K562 (cell line): ENCODE measurements around the gene PAM.

Experiments
- CHD4 ChIP-seq: fragments of 200-600 bp; sonication (generic); IDR thresholded peaks from 3 replicates; pipeline ENCODE4 v1.6.1; 2012; ENCODE audit warnings: low read depth, mild to moderate bottlenecking, mixed read lengths, low read length, inconsistent platforms; ENCODE audit not compliant: insufficient read depth, insufficient replicate concordance, poor library complexity, severe bottlenecking
- EP300 ChIP-seq: IDR thresholded peaks from 2 replicates; pipeline ENCODE4 v1.6.1; 2012; ENCODE audit warnings: low read length, improper control_type of control experiment
- EWSR1 ChIP-seq: fragments of 450-650 bp; IDR thresholded peaks from 2 replicates; pipeline ENCODE4 v1.6.1; 2018; ENCODE audit warnings: borderline replicate concordance, mild to moderate bottlenecking, low read depth, moderate library complexity; ENCODE audit not compliant: partially characterized antibody
- MAFF ChIP-seq: IDR thresholded peaks from 2 replicates; pipeline ENCODE4 v1.6.1; 2012; ENCODE audit warnings: low read length, improper control_type of control experiment
- NR2F6 ChIP-seq: fragments of 450-650 bp; formaldehyde crosslinking; IDR thresholded peaks from 2 replicates; pipeline ENCODE4 v1.4.0; 2020; ENCODE audit warnings: mild to moderate bottlenecking
- NR3C1 ChIP-seq: sonication (generic); formaldehyde crosslinking; IDR thresholded peaks from 2 replicates; pipeline ENCODE4 v1.8.1; 2022; ENCODE audit warnings: missing genetic modification reagents
- POLR2AphosphoS5 ChIP-seq: IDR thresholded peaks from 2 replicates; pipeline ENCODE4 v1.6.1; 2011; ENCODE audit warnings: mild to moderate bottlenecking, low read depth, low read length, moderate library complexity; ENCODE audit not compliant: control insufficient read depth, insufficient read depth
- SIN3A ChIP-seq, 2 experiments: fragments of 150-350 bp in 1 of 2; IDR thresholded peaks; 2 replicates each; pipeline ENCODE4 v1.6.1; 2011 to 2016; ENCODE audit warnings: borderline replicate concordance in 2 of 2, low read depth in 2 of 2, low read length in 2 of 2, mild to moderate bottlenecking in 2 of 2, moderate library complexity in 2 of 2; ENCODE audit not compliant: control insufficient read depth in 1 of 2
- SIN3B ChIP-seq: fragments of 450-650 bp; IDR thresholded peaks from 2 replicates; pipeline ENCODE4 v1.6.1; 2017; ENCODE audit warnings: low read depth, mild to moderate bottlenecking, moderate library complexity
- TF ChIP-seq, protein P1 (sequence below), 2 experiments: fragments of 450-650 bp in 1 of 2; sonication (generic) in 1 of 2; formaldehyde crosslinking in 1 of 2; IDR thresholded peaks in 1 of 2; conservative IDR thresholded peaks in 1 of 2; 2 replicates each; pipeline versions ENCODE4 v1.6.1 to v1.8.1; 2016 to 2023; ENCODE audit warnings: mild to moderate bottlenecking in 2 of 2, moderate library complexity in 2 of 2, inconsistent platforms in 1 of 2, missing genetic modification reagents in 1 of 2
- TF ChIP-seq, protein P2 (sequence below), 3 experiments: IDR thresholded peaks in 2 of 3; conservative IDR thresholded peaks in 1 of 3; 2 replicates each; pipeline ENCODE4 v1.5.1; 2011 to 2012; ENCODE audit warnings: low read length in 3 of 3, mild to moderate bottlenecking in 3 of 3, control low read depth in 2 of 3, improper control_type of control experiment in 1 of 3, inconsistent platforms in 1 of 3, low read depth in 1 of 3, mixed read lengths in 1 of 3, moderate library complexity in 1 of 3; ENCODE audit not compliant: insufficient read depth in 2 of 3
- TF ChIP-seq, protein P3 (sequence below): sonication (generic); formaldehyde crosslinking; IDR thresholded peaks from 2 replicates; pipeline ENCODE4 v1.8.0; 2023; ENCODE audit warnings: missing genetic modification reagents, mild to moderate bottlenecking, borderline replicate concordance

DNA sequence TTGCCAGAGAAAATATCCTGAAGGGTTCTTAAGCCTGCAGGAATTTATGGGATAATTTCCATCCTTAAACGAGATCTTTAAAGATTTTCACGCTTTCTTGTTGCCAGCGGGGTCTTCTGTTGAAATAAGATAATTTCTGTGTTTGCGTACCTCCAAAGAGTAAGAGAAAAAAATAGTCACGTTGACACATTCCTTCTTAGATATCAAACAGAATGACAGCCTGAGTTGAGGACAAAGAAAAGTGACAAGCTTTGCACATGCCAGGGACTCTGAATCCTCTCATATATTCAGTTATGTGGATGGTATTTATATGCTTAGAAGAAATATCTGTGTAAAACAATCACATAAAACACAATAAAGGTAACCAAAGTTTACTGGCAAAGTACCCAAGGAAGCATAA lies 21.6 kb upstream of the PAM start:
- no peak for TF ChIP-seq NR2F6
- no peak for TF ChIP-seq POLR2AphosphoS5
- TF ChIP-seq MAFF, result no peak
- TF ChIP-seq SIN3A (IDR thresholded peaks at IDR 0.05; ENCODE audit: borderline replicate concordance in 2 of 2, control insufficient read depth in 1 of 2, low read depth in 2 of 2, low read length in 2 of 2), result no peak
- TF ChIP-seq EP300, result no peak
- TF ChIP-seq, protein P1, sequence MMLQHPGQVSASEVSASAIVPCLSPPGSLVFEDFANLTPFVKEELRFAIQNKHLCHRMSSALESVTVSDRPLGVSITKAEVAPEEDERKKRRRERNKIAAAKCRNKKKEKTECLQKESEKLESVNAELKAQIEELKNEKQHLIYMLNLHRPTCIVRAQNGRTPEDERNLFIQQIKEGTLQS (IDR thresholded peaks at IDR 0.05), result no peak
- TF ChIP-seq, protein P1 (CRISPR knock-in tag; conservative IDR thresholded peaks at IDR 0.05), result no peak
- TF ChIP-seq, protein P2, sequence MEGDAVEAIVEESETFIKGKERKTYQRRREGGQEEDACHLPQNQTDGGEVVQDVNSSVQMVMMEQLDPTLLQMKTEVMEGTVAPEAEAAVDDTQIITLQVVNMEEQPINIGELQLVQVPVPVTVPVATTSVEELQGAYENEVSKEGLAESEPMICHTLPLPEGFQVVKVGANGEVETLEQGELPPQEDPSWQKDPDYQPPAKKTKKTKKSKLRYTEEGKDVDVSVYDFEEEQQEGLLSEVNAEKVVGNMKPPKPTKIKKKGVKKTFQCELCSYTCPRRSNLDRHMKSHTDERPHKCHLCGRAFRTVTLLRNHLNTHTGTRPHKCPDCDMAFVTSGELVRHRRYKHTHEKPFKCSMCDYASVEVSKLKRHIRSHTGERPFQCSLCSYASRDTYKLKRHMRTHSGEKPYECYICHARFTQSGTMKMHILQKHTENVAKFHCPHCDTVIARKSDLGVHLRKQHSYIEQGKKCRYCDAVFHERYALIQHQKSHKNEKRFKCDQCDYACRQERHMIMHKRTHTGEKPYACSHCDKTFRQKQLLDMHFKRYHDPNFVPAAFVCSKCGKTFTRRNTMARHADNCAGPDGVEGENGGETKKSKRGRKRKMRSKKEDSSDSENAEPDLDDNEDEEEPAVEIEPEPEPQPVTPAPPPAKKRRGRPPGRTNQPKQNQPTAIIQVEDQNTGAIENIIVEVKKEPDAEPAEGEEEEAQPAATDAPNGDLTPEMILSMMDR (IDR thresholded peaks at IDR 0.05 in 2 of 3, conservative IDR thresholded peaks at IDR 0.05 in 1 of 3; ENCODE audit: insufficient read depth in 2 of 3, low read depth in 1 of 3, low read length in 3 of 3), result no peak
- no peak for TF ChIP-seq NR3C1 (CRISPR knock-in tag)
- no peak for TF ChIP-seq EWSR1
- no peak for TF ChIP-seq SIN3B
- TF ChIP-seq CHD4, result no peak
- TF ChIP-seq, protein P3, sequence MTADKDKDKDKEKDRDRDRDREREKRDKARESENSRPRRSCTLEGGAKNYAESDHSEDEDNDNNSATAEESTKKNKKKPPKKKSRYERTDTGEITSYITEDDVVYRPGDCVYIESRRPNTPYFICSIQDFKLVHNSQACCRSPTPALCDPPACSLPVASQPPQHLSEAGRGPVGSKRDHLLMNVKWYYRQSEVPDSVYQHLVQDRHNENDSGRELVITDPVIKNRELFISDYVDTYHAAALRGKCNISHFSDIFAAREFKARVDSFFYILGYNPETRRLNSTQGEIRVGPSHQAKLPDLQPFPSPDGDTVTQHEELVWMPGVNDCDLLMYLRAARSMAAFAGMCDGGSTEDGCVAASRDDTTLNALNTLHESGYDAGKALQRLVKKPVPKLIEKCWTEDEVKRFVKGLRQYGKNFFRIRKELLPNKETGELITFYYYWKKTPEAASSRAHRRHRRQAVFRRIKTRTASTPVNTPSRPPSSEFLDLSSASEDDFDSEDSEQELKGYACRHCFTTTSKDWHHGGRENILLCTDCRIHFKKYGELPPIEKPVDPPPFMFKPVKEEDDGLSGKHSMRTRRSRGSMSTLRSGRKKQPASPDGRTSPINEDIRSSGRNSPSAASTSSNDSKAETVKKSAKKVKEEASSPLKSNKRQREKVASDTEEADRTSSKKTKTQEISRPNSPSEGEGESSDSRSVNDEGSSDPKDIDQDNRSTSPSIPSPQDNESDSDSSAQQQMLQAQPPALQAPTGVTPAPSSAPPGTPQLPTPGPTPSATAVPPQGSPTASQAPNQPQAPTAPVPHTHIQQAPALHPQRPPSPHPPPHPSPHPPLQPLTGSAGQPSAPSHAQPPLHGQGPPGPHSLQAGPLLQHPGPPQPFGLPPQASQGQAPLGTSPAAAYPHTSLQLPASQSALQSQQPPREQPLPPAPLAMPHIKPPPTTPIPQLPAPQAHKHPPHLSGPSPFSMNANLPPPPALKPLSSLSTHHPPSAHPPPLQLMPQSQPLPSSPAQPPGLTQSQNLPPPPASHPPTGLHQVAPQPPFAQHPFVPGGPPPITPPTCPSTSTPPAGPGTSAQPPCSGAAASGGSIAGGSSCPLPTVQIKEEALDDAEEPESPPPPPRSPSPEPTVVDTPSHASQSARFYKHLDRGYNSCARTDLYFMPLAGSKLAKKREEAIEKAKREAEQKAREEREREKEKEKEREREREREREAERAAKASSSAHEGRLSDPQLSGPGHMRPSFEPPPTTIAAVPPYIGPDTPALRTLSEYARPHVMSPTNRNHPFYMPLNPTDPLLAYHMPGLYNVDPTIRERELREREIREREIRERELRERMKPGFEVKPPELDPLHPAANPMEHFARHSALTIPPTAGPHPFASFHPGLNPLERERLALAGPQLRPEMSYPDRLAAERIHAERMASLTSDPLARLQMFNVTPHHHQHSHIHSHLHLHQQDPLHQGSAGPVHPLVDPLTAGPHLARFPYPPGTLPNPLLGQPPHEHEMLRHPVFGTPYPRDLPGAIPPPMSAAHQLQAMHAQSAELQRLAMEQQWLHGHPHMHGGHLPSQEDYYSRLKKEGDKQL (CRISPR knock-in tag), result no peak
